Keratinocyte (primary cell): Measurements from ENCODE around the gene SIK3. TPM values are rescaled to one million over a fixed set of nuclear protein-coding genes. Genes with fewer than 3 reads are reported as not detected.

Source experiments
- DNase-seq: peaks from one replicate; pipeline ENCODE4 v3.0.0-alpha.2; 2011; ENCODE audit warnings: low read depth, missing footprints, low spot score
- FAIRE-seq: peaks from 2 replicates; lab custom pipeline; 2011; peaks lifted over from hg19 to GRCh38; lab: Jason Lieb, UNC
- H2AFZ ChIP-seq: 2 replicates; pipeline ENCODE4 v1.6.0; 2012; ENCODE audit warnings: low read length, control low read depth, inconsistent platforms; ENCODE audit not compliant: control insufficient read depth
- H3K27ac ChIP-seq: 2 replicates; pipeline ENCODE4 v1.5.1; 2011; ENCODE audit warnings: low read length; ENCODE audit not compliant: control insufficient read depth, insufficient read depth
- H3K27me3 ChIP-seq: 3 replicates; pipeline ENCODE4 v1.6.0; 2011; ENCODE audit warnings: low read length; ENCODE audit not compliant: control insufficient read depth, insufficient read depth; ENCODE audit errors: extremely low read depth
- H3K36me3 ChIP-seq, 2 experiments: 2 replicates in 1 of 2; 3 replicates in 1 of 2; pipeline ENCODE4 v1.5.1; 2011; ENCODE audit warnings: low read length in 2 of 2, mild to moderate bottlenecking in 1 of 2; ENCODE audit not compliant: control insufficient read depth in 2 of 2, insufficient read depth in 2 of 2; ENCODE audit errors: extremely low read depth in 1 of 2
- H3K4me1 ChIP-seq: 3 replicates; pipeline ENCODE4 v1.5.1; 2011; ENCODE audit warnings: low read length; ENCODE audit not compliant: control insufficient read depth, insufficient read depth; ENCODE audit errors: extremely low read depth
- H3K4me2 ChIP-seq: 3 replicates; pipeline ENCODE4 v1.6.0; 2011; ENCODE audit warnings: low read depth, low read length; ENCODE audit not compliant: control insufficient read depth, insufficient read depth; ENCODE audit errors: extremely low read depth
- H3K4me3 ChIP-seq, 3 experiments: fragments of 200-600 bp in 1 of 3; sonication (generic) in 1 of 3; 2 replicates in 2 of 3; 3 replicates in 1 of 3; pipeline ENCODE4 v1.5.1; 2011 to 2016; ENCODE audit warnings: low read length in 3 of 3, mild to moderate bottlenecking in 3 of 3, control low read depth in 2 of 3, inconsistent platforms in 1 of 3, low read depth in 1 of 3, mixed read lengths in 1 of 3, mixed run types in 1 of 3, moderate library complexity in 1 of 3; ENCODE audit not compliant: control insufficient read depth in 2 of 3, insufficient read depth in 2 of 3; ENCODE audit errors: extremely low read depth in 1 of 3
- H3K79me2 ChIP-seq: 2 replicates; pipeline ENCODE4 v1.6.0; 2012; ENCODE audit warnings: low read length; ENCODE audit not compliant: control insufficient read depth, insufficient read depth
- H3K9ac ChIP-seq: 3 replicates; pipeline ENCODE4 v1.6.0; 2011; ENCODE audit warnings: low read length; ENCODE audit not compliant: control insufficient read depth, insufficient read depth; ENCODE audit errors: extremely low read depth
- H3K9me1 ChIP-seq: 3 replicates; pipeline ENCODE4 v1.6.0; 2011; ENCODE audit warnings: low read length; ENCODE audit not compliant: control insufficient read depth, insufficient read depth; ENCODE audit errors: extremely low read depth
- H3K9me3 ChIP-seq: 2 replicates; pipeline ENCODE4 v1.5.1; 2012; ENCODE audit warnings: low read depth, low read length; ENCODE audit not compliant: control insufficient read depth
- H4K20me1 ChIP-seq: 3 replicates; pipeline ENCODE4 v1.6.0; 2011; ENCODE audit warnings: low read length; ENCODE audit not compliant: control insufficient read depth, insufficient read depth; ENCODE audit errors: extremely low read depth
- CTCF ChIP-seq, 3 experiments: IDR thresholded peaks in 1 of 3; conservative IDR thresholded peaks in 1 of 3; optimal IDR thresholded peaks in 1 of 3; 2 replicates in 2 of 3; 3 replicates in 1 of 3; pipeline versions ENCODE3 to v1.5.1; 2011; ENCODE audit warnings: low read length in 3 of 3, mild to moderate bottlenecking in 3 of 3, moderate library complexity in 2 of 3, control low read depth in 1 of 3, inconsistent platforms in 1 of 3; ENCODE audit not compliant: insufficient read depth in 2 of 3; ENCODE audit errors: extremely low read depth in 1 of 3
- EZH2 ChIP-seq: IDR thresholded peaks from one replicate; pipeline ENCODE4 v1.6.1; 2012; ENCODE audit warnings: inconsistent platforms, mild to moderate bottlenecking, low read length, moderate library complexity
- dilution Hi-C: fragments of 300-500 bp; cut with MboI; formaldehyde crosslinking; loops from one replicate; pipeline ENCODE4 v1.7.0; 2020; ENCODE audit warnings: low sequenced_read_pairs; ENCODE audit not compliant: extremely low pct_ligation_motif_present
- polyA plus RNA-seq, 5 experiments: library from polyadenylated mRNA; depleted of rRNA in 3 of 5; stranded (reverse) in 3 of 5; stranded (forward) in 1 of 5; unstranded in 1 of 5; fragments of >200 nt; gene quantifications; 1 replicate in 1 of 5; 2 replicates in 3 of 5; 3 replicates in 1 of 5; pipeline versions ENCODE4 v1.2.1 to v1.2.3, GENCODE V29; 2011 to 2012; ENCODE audit warnings: missing spikeins in 2 of 5, low read depth in 1 of 5, low replicate concordance in 1 of 5

The SIK3 gene
- polyA plus RNA-seq, 1 donor (not counting 4 experiments of a cell fraction or from before 2014, with no cell fraction given) = 8.2 TPM

GRCh38 chr11:116997071-116997470 lies 101.2 kb downstream of the SIK3 start:
- Histone ChIP-seq H3K27me3 (no peaks in the 10 kb centered on the region), H3K4me3 (no peak overlapping the region), H3K9me1 (no peaks in the 10 kb centered on the region), H3K9me3 (no peaks in the 10 kb centered on the region), H2AFZ (no peak overlapping the region), H3K36me3 (no peaks in the 10 kb centered on the region), H3K79me2 (peaks cover 48% of the 10 kb centered on the region), H3K4me1 (peaks cover 8% of the 10 kb centered on the region), H3K4me2 (no peak overlapping the region), H4K20me1 (peaks cover 2% of the 10 kb centered on the region), H3K27ac (no peak overlapping the region), H3K9ac (no peak overlapping the region)
- TF ChIP-seq EZH2 = no peak
- no peak for TF ChIP-seq CTCF (optimal IDR thresholded peaks at IDR 0.05 in 1 of 3, IDR thresholded peaks at IDR 0.05 in 1 of 3, conservative IDR thresholded peaks at IDR 0.05 in 1 of 3; ENCODE audit: extremely low read depth in 1 of 3, insufficient read depth in 2 of 3, low read length in 3 of 3)
- dilution Hi-C loops = no loop called here
- FAIRE-seq = no peak
- DNase-seq = no peak

- DNase-seq (no peak), FAIRE-seq (no peak)
- Histone ChIP-seq H3K36me3 (no peaks in the 10 kb centered on the region), H3K27ac (no peak overlapping the region), H3K79me2 (peaks cover 48% of the 10 kb centered on the region), H3K9me1 (no peaks in the 10 kb centered on the region), H3K9ac (no peak overlapping the region), H3K4me2 (no peak overlapping the region), H3K9me3 (no peaks in the 10 kb centered on the region), H2AFZ (no peak overlapping the region), H3K27me3 (no peaks in the 10 kb centered on the region), H4K20me1 (peaks cover 2% of the 10 kb centered on the region), H3K4me1 (peaks cover 12% of the 10 kb centered on the region), H3K4me3 (no peak overlapping the region)
- no peak for TF ChIP-seq CTCF (optimal IDR thresholded peaks at IDR 0.05 in 1 of 3, IDR thresholded peaks at IDR 0.05 in 1 of 3, conservative IDR thresholded peaks at IDR 0.05 in 1 of 3; ENCODE audit: extremely low read depth in 1 of 3, insufficient read depth in 2 of 3, low read length in 3 of 3)
- TF ChIP-seq EZH2 = no peak
- dilution Hi-C loops = no loop called here
Observed at GRCh38 chr11:116994195-116994594, 104.0 kb downstream of the SIK3 start.
